NB4 (cell line): ENCODE data around the gene ADGRL2.
A peak's percentile ranks its signal among the peaks of the same experiment; 100 is the strongest.

Source experiments
- DNase-seq: peaks from one replicate; pipeline ENCODE4 v3.0.0; 2010; ENCODE audit warnings: low read depth
- H3K4me3 ChIP-seq: one replicate; pipeline ENCODE4 v1.5.1; 2011; ENCODE audit warnings: mild to moderate bottlenecking, low read depth, low read length, moderate library complexity
- MYC ChIP-seq: IDR thresholded peaks from 2 replicates; pipeline ENCODE4 v1.6.1; 2011; ENCODE audit warnings: low read depth, low read length
- POLR2A ChIP-seq: IDR thresholded peaks from 2 replicates; pipeline ENCODE4 v1.6.1; 2011; ENCODE audit warnings: mild to moderate bottlenecking; ENCODE audit not compliant: insufficient read length; ENCODE audit errors: extremely low read depth
- TF ChIP-seq, protein P1 (sequence below): IDR thresholded peaks from 2 replicates; pipeline ENCODE4 v1.6.1; 2011; ENCODE audit warnings: low read depth, low read length
- TF ChIP-seq, protein P2 (sequence below): IDR thresholded peaks from one replicate; pipeline ENCODE4 v1.5.1; 2012; ENCODE audit warnings: low read depth, low read length

The ADGRL2 gene

DNA sequence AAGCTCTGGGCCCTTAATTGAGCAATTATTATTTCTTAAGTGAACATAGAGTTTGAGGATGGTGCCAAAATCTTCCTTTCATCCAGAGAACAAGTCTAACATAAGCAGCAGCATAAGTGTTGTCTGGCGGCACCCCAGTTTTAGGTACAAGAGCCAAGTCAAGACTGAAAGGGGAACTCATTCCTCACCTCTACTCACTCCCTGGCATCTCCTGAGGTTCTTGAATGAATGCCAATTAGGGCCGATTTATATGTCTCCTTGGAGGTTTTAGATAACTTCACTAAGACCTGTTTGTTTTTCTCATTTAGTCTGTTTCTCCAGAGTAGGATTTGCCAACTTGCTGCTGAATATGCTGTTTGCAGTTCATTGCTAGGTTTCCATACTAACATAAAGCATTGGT, 42.6 kb upstream of the ADGRL2 start:
- TF ChIP-seq, protein P1, sequence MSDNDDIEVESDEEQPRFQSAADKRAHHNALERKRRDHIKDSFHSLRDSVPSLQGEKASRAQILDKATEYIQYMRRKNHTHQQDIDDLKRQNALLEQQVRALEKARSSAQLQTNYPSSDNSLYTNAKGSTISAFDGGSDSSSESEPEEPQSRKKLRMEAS: no peak
- no peak for TF ChIP-seq MYC
- TF ChIP-seq, protein P2, sequence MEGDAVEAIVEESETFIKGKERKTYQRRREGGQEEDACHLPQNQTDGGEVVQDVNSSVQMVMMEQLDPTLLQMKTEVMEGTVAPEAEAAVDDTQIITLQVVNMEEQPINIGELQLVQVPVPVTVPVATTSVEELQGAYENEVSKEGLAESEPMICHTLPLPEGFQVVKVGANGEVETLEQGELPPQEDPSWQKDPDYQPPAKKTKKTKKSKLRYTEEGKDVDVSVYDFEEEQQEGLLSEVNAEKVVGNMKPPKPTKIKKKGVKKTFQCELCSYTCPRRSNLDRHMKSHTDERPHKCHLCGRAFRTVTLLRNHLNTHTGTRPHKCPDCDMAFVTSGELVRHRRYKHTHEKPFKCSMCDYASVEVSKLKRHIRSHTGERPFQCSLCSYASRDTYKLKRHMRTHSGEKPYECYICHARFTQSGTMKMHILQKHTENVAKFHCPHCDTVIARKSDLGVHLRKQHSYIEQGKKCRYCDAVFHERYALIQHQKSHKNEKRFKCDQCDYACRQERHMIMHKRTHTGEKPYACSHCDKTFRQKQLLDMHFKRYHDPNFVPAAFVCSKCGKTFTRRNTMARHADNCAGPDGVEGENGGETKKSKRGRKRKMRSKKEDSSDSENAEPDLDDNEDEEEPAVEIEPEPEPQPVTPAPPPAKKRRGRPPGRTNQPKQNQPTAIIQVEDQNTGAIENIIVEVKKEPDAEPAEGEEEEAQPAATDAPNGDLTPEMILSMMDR: no peak
- DNase-seq: no peak
- H3K4me3 ChIP-seq: no peak overlapping the region

DNA sequence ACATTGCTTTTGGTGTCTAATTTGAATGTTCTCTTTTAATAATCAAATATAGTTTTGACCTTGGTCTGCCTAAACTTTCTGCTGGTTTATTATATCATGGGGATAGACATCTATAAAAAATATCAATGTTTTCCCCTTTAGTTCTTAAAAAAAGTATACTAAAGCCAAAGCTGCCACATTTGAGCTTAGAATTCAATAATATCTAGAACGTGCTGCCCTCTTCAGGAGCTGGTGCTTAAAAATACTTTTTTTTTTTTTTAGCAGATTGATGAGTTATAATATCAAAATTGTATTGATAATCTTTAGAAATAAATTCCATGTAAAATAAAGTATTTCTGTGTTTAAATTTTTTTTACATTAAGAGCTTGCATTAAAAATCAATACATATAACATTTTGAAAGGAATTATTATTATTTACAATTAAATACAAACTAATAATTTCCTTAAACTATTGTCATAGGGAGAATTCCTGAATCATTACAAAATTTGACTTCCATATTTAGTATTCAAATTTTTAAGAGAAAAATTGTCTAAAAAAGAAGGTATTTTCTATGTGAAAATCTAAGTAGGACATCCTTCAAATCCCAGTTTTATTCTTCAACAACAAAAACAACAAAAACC, 40.1 kb upstream of the ADGRL2 start:
- TF ChIP-seq MYC: no peak
- TF ChIP-seq, protein P2: peak; percentile 9
- no peak for DNase-seq
- no peak overlapping the region for H3K4me3 ChIP-seq

DNA sequence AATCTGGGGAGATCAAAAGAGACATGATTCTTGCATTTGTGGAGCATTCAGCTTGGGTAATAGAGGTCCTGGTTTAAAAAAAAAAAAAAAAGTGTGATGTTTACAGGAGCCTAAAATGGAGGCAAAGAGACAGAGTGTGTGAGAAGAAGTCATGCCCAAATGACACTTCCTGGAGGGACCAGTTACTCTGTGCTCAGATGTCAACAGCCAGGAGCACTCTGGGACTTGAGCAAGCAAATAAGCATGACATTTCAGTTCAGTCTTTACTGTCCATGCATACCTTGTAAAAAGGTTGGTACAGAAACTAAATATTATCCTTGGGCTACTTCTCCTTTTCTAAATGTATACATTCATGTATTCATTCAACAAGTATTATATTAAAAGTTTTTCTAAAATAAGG, 25.2 kb upstream of the ADGRL2 start:
- no peak for DNase-seq
- H3K4me3 ChIP-seq: no peak overlapping the region
- TF ChIP-seq, protein P2: no peak
- no peak for TF ChIP-seq MYC
- TF ChIP-seq, protein P1: no peak
- no peak for TF ChIP-seq POLR2A

DNA sequence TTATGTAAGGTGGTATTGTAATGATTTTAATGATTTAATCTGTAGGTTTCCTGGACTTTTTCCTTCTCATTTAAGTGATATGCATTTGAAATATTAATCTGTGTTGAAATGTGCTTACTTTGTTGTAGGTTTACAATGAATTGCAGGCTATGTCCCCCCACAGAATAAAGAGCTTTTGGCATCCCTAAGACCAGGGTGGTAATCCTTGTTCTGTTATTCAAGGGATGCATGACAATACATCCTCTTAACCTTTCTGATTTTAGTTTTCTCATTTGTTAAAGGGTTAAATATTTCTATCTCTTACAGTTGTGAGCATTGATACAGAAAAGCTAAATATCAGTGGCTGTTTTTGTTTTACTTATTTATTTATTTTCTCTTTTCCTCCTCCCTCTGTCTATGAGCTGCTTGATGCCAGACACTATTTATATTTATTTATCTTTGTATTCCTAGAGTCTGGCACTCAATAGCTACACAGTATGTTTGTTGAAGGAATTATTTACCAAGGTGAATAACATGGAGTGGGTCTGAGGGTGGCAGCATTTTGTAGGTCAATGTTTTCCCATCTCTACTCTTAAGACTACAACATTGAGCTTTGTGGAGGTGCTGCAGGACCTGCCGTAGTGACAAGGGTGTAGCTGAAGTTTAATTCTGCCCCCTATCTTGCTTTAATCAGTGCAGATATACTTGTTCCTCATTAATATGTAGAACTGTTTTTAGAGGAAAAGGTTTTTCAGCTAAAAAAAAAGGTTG, 19.9 kb upstream of the ADGRL2 start:
- H3K4me3 ChIP-seq: no peak overlapping the region
- TF ChIP-seq, protein P1: no peak
- TF ChIP-seq, protein P2: no peak
- TF ChIP-seq POLR2A (no peak), MYC (no peak)
- DNase-seq: no peak

DNA sequence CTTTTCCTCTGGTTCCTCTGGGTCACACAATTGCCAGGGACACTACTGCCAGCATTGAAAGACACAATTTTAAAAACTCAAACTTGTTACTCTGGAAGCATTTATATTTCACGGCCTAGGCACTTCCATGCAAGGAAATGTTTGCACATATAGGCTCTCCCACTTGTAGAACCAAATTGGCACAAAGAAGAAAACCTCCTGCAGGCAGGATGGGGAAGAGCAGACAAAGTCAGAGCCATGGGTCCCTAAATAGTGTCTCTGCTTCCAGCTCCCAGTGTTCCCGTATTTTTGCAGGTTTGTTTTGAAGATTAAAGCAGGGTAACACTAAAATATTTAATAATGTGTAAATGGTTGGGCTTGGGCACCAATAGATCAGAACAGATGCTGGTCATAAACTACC, 19.0 kb upstream of the ADGRL2 start:
- no peak for DNase-seq
- TF ChIP-seq, protein P2: no peak
- TF ChIP-seq POLR2A (no peak), MYC (no peak)
- TF ChIP-seq, protein P1: no peak
- no peak overlapping the region for H3K4me3 ChIP-seq

DNA sequence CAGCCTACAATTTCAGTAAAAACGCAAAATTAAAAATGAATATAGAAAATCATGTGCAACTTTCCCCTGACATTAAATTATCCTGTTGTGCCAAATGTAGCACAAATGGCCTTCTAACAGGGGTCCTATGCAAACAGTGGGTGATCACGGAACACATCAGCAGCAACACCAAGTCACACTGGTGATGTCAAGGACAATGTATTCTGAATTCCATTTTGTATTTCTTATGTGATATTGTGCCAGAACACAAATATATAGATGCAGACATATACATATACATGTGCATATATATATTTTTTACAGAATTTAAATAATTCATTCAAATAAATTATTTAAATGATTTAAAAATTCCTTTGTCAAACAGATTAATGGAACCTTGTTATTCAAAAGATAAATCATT, 8.6 kb upstream of the ADGRL2 start:
- no peak for DNase-seq
- TF ChIP-seq, protein P1: no peak
- TF ChIP-seq POLR2A: no peak
- no peak for TF ChIP-seq MYC
- TF ChIP-seq, protein P2: no peak
- no peak overlapping the region for H3K4me3 ChIP-seq
